GM19328 (cell line): ENCODE measurements around the gene LSAMP.
"Not testable (repeated sequence)": the region's sequence is repeated elsewhere in the genome, so short reads cannot be mapped to it uniquely, and the experiment has no call there.

Source experiments
- ATAC-seq: cut with Tn5 transposase; IDR thresholded peaks from one replicate; pipeline ENCODE4 v1.9.1; 2021; ENCODE audit warnings: mild to moderate bottlenecking, moderate library complexity; ENCODE audit not compliant: unreplicated experiment

LSAMP gene

GRCh38 chr3:115857518-115858136, 587.7 kb downstream of the LSAMP start:
- ATAC-seq, result no peak

DNA sequence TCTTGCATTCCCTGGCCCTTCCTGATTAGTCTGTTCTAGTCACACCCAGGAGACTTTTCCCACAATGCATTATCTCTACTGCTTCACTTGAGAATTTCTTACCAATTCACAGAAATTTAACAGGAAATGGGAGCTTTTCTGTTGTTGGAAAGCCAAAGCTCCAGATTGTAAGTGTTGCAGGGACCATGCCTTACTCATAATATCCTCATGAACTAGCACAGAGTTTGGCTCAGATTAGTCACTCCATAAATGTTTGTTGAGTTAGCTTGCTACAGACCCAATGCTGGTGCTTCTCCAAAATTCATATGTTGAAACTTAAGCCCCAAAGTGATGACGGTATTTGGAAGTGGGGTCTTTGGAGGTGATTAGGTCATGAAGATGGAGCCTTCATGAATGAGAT, 589.4 kb downstream of the LSAMP start:
- no peak for ATAC-seq

DNA sequence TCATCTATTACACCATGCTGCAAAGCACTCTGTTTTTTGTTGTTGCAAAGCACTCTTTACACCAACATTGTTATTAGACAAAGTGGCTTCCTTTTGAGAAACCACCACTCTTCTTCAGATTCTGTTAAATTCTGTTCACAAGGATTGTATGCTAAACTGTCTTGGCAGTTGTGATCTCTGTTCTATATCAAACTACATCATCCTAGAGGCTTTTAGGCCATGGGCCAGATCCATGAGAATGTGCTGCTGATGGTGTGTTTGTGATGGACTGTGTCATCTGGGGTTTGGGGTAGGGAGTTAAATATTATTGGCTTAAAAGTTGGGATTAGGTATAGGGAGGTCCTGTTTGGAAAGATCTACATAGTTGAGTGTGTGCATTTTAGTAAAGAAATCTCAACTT, 592.2 kb downstream of the LSAMP start:
- ATAC-seq, result no peak

DNA sequence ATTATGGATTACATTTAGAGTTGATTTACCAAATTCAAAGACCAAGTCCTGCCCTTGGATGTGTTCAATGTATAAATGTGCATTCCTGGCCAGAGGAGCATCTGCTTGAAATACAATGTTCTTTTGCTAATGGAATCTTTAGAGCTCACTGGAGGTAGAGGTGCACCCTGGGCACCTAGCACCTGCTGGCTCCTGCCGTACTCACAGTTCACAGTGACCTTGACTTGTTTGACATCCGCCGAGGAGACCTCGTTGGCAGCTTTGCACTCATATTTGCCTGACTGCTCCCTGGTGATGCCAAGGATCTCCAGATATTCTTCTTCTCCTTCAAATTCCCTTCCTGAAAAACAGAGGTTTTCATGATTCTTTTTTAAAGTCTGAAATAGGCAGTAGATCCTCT, 593.0 kb downstream of the LSAMP start:
- no peak for ATAC-seq

GRCh38 chr3:115851571-115851970, 593.7 kb downstream of the LSAMP start:
- ATAC-seq, result no peak

DNA sequence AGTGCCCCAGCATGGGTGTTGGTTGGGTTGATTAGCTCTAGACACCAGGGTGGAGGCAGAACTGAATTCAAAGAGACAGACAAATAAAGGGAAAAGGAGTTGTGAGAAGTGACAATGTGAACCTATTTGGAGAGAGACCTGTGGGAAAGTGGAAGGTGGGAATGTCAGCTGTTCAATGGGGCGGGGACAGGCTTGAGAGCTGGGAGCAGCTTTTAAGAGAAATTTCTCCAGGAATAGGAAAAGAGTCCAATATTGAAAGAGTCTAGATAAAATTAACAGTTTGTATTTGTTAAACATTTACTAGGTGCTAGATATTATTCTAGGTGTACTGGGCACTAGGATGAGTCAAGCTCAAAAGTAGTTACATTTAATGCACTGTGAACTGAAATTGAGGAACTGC, 596.6 kb downstream of the LSAMP start:
- ATAC-seq, result no peak

DNA sequence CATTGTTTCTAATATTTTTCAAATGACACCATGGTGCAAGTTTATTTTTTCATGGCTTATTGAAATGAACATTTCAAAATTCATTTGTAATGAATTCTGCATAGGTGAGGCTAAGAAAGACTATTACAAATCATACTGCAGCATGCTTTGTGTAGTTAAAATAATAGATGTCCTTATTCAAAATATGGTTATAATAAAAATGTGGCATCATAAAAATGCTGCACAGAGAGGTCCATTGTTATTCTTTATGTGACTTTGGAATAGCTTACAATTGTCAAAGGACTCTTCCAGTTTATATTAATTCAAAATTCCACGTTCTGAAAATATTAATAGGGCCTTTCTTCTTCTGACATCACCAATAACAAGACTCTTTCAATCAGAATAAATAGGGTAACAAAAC, 599.3 kb downstream of the LSAMP start:
- no peak for ATAC-seq

GRCh38 chr3:115844729-115845128, 600.6 kb downstream of the LSAMP start:
- ATAC-seq, result not testable (repeated sequence)

GRCh38 chr3:115843206-115843605, 602.1 kb downstream of the LSAMP start:
- no peak for ATAC-seq

GRCh38 chr3:115839246-115839645, 606.0 kb downstream of the LSAMP start:
- no peak for ATAC-seq

GRCh38 chr3:115838786-115839185, 606.5 kb downstream of the LSAMP start:
- no peak for ATAC-seq

DNA sequence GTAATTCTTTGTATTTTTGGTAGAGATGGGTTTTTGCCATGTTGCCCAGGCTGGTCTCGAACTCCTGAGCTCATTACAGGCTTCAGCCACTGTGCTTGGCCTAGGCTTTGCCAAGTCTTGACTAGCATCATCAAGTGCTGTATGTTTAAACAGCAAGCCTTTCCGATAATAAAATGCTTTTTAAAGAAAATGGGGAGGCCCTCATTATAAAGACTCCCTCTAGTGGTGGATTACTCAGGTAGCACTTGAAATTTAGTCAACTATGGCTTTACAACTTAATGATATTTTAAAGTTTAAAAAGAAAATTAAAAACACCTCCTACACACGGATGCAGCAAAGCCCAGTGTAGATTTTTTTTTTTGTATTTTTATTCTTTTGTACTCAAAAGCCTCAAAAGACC, 608.3 kb downstream of the LSAMP start:
- ATAC-seq, result no peak

GRCh38 chr3:115835946-115836345, 609.3 kb downstream of the LSAMP start:
- ATAC-seq, result no peak

DNA sequence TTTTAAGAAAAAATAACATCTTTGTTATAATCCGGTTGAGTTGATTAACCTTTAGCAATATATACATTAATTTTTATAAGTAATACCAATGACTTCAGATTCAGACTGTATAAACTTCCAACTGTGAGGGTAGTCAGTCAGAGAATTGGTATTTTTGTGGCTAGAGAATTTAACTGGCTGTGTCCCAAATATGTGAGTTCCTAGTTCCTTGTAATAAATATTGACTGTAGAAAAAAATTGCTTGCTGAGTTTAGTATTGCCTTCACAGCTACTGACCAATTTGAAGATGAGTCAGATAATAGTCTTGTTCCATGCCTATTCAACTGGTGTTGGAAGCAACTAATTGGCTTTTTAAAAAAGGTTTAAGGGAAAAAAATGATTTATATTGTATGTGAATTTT, 611.2 kb downstream of the LSAMP start:
- ATAC-seq, result no peak

GRCh38 chr3:115833074-115833473, 612.2 kb downstream of the LSAMP start:
- no peak for ATAC-seq

- ATAC-seq, result no peak
Observed at GRCh38 chr3:115832265-115832664, 613.0 kb downstream of the LSAMP start.

GRCh38 chr3:115831864-115832263, 613.4 kb downstream of the LSAMP start:
- no peak for ATAC-seq

GRCh38 chr3:115830764-115831395, 614.4 kb downstream of the LSAMP start:
- ATAC-seq, result no peak

DNA sequence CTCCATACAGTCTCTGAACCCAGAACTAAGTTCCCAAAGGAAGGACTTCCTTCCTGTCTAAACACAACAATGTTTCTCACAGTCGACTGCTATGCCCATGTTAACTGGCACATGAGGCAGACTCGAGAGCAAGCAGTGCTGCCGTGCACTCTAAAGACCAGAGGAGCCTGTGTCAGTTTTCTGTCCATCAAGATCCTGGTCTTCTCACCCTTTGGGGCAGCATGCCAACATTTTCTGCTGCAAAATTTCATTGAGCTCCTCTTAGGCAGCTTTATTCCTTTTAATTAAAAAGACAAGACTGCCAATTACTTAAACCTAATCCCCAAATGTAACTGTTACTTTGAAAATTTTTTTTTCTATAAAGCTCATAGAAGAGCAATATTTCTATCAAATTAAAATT, 616.9 kb downstream of the LSAMP start:
- no peak for ATAC-seq

- ATAC-seq, result no peak
Observed at GRCh38 chr3:115827495-115827894, 617.8 kb downstream of the LSAMP start.

DNA sequence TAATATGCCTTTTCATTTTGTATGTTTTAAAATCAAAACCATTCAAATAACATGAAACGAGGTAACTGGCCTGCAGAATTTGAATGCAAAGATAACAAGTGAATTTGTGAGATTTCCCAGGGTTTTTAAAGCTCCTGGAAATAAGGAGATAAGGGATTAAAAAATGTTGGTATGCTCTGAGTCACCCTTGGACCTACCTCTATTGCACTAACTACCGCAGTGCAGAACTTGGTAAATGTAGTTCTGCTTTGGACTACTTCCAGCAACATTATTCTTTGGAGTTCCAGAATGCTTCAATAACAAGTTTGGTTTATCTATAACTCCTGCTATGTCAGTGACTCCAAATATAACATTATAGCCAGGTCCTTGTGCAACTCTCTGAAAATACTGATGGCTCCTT, 620.2 kb downstream of the LSAMP start:
- no peak for ATAC-seq

DNA sequence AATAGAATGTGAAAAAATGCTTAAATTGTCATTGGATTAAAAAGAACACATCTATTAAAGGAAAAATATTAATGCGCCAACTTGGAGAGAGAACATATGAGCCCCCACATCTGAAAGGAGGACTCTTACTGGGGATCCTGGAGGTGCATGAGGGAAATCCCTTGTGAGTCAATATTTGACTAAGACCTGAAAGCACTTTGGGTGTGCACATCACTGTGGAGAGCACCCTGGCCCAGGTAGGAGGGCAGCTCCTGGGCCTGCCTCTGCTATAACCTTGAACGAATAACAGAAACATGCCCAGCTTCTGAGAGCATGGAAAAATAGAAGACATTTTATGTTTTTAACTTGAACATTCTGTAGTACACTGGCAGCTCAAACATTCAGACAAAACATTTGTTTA, 622.2 kb downstream of the LSAMP start:
- ATAC-seq, result no peak

- ATAC-seq, result no peak
Observed at GRCh38 chr3:115822579-115822978, 622.7 kb downstream of the LSAMP start.
